ENCODE measurements around the gene CHMP4A. TPM values are rescaled to one million over a fixed set of nuclear protein-coding genes. Genes with fewer than 3 reads are reported as not detected.

The CHMP4A gene, protein sequence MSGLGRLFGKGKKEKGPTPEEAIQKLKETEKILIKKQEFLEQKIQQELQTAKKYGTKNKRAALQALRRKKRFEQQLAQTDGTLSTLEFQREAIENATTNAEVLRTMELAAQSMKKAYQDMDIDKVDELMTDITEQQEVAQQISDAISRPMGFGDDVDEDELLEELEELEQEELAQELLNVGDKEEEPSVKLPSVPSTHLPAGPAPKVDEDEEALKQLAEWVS
- 58.3 and 67.9 TPM in 2 replicates for total RNA-seq (2014; rRNA removed)
- percentile 97 among the genes with signal in this experiment for Bru-seq, nascent RNA
- percentile 96 among the genes with signal in this experiment for BruChase-seq, experiment 1, labeled RNA remaining after a 6-hour chase
- percentile 95 among the genes with signal in this experiment for BruChase-seq, experiment 2, labeled RNA remaining after a 2-hour chase
- long read RNA-seq, transcript CHMP4A-201 (6 exons, 1,393 nt) = major isoform, 99 of 115 reads
- long read RNA-seq, partial matches to known transcripts = 4 of 115 reads
- long read RNA-seq, other reads (novel, unspliced or antisense) = 9 of 115 reads

DNA sequence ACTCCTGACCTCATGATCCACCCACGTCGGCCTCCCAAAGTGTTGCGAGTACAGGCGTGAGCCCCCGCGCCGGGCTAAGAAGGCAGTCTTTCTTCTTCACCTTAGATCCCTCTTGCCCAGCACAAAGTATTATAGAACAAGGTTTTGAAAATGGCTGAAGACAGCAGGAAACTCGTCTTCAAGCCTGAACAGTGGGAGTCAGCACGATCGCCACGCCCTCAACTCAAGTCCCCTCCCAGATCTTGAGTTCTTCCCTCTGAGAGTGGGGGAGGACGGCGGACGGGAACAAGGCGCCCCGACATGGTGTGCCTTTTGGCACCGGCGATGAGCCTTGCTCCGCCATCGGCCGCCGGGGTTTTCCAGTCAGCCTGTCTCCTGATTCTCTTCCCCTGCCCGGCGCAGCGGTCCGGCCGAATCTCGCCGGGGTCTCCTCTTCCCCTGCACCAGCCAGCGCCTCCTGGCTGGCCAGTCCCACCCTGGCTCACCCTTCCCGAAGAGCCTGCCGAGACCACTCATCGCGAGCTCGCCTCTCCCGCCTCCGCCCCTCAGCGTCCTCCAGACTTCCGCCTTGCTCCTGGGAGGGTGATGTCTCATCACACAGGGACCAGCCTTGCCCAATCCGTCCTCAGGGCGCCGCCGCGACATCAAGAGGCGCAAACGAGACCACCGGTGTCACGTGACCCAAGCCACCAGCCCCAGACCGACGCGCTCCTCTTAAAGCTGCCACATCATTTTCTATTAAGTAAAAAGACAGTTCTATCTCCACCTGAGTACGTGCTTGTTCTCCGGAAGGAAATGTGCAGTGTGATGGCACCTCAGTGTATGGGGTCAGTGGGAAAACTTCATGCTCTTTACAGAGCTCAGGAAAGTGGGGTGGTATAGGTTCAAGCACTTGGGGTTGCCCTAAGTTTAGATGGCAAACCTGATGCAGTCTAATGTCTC lies at the start of gene CHMP4A:
TSS of gene CHMP4A (minus strand) at position 565 of the 942 bp plus-strand sequence. CDS start at position 516, 49 bp downstream.
- Histone ChIP-seq H4K20me1 (ENCODE audit: low read length) (no peaks in the 10 kb centered on the region), H3K4me3 (ENCODE audit: low read length) (peak within 1 kb of the TSS; percentile 86), H3K9me3 (ENCODE audit: low read length) (no peaks in the 10 kb centered on the region), H3K27me3 (ENCODE audit: low read length) (no peaks in the 10 kb centered on the region), H3K4me1 (ENCODE audit: insufficient read depth, low read length) (peaks cover 11% of the 10 kb centered on the region), H2AFZ (ENCODE audit: low read length) (peak within 1 kb of the TSS; percentile 88), H3K79me2 (ENCODE audit: low read length) (peaks cover 13% of the 10 kb centered on the region; the same call in 1 of the 2 replicates), H3K36me3 (ENCODE audit: low read depth, low read length) (peaks cover 21% of the 10 kb centered on the region), H3K27ac (ENCODE audit: low read length) (peak within 1 kb of the TSS; percentile 93), H3F3A (ENCODE audit: low read length, unreplicated experiment) (peaks cover 5% of the 10 kb centered on the region), H3K9me2 (replicated peaks; ENCODE audit: low read length) (no peaks in the 10 kb centered on the region), H3K9ac (ENCODE audit: low read length) (peak within 1 kb of the TSS; percentile 95), H3K4me2 (ENCODE audit: low read length) (peak within 1 kb of the TSS; percentile 86)
- no peak for TF ChIP-seq EZH2 (IDR thresholded peaks at IDR 0.05; ENCODE audit: low read length, unreplicated experiment)
- no peak for TF ChIP-seq CTCF (conservative IDR thresholded peaks at IDR 0.05; ENCODE audit: low read depth, low read length)
- TF ChIP-seq EZH2phosphoT487 (IDR thresholded peaks at IDR 0.05; ENCODE audit: borderline replicate concordance, low read length) = no peak
- POLR2A ChIA-PET (ENCODE audit: unreplicated experiment) = interaction anchor here (0.6 to 1.1 kb wide), 2 partner anchors 29 to 1571 kb away, joined by 3 to 4 read pairs; partner anchors contain the start of gene TINF2
- CTCF ChIA-PET = interaction anchor here (1.0 to 1.2 kb wide), 2 partner anchors 28 to 83 kb away, joined by 3 read pairs; no protein-coding TSS in a partner anchor
- intact Hi-C loops (cut with micrococcal nuclease) = loop anchor here (2.0 kb wide), 1 partner anchor 16 kb away; no protein-coding TSS in a partner anchor
- ATAC-seq (peak; percentile 76), DNase-seq (peak; percentile 97)
- no TSS peak for BruUV-seq (replicated peaks)

DNA sequence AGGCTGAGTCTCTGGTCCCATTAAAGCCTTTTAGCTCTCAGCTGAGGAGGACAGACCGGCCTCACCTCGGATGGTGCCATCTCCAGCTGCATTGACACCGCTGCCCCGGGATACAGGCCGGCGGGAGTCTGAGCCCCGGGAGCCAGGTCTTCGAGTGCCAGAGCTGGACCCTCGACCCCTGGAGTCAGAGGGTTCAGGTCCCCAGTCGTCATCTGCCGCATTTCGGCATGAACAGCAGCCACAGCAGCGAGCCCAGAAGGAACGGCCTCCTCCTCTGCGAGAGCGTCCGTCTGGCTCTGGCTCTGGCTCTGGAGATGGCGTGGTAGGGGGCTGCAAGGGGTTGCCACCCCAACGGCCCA lies 48.7 kb upstream of the CHMP4A start:
- Histone ChIP-seq H3K9me2 (replicated peaks; ENCODE audit: low read length) (no peaks in the 10 kb centered on the region), H3K27ac (ENCODE audit: low read length) (no peak overlapping the region), H3K27me3 (ENCODE audit: low read length) (no peaks in the 10 kb centered on the region), H3K9me3 (ENCODE audit: low read length) (no peaks in the 10 kb centered on the region), H3K79me2 (ENCODE audit: low read length) (no peaks in the 10 kb centered on the region), H3F3A (ENCODE audit: low read length, unreplicated experiment) (no peaks in the 10 kb centered on the region), H4K20me1 (ENCODE audit: low read length) (no peaks in the 10 kb centered on the region), H2AFZ (ENCODE audit: low read length) (no peak overlapping the region), H3K9ac (ENCODE audit: low read length) (no peak overlapping the region), H3K36me3 (ENCODE audit: low read depth, low read length) (no peaks in the 10 kb centered on the region), H3K4me1 (ENCODE audit: insufficient read depth, low read length) (peaks cover 8% of the 10 kb centered on the region; the same call in 1 of the 2 replicates), H3K4me2 (ENCODE audit: low read length) (no peak overlapping the region), H3K4me3 (ENCODE audit: low read length) (no peak overlapping the region)
- no TSS peak for BruUV-seq (replicated peaks)
- TF ChIP-seq CTCF (conservative IDR thresholded peaks at IDR 0.05; ENCODE audit: low read depth, low read length) (no peak), EZH2phosphoT487 (IDR thresholded peaks at IDR 0.05; ENCODE audit: borderline replicate concordance, low read length) (no peak), EZH2 (IDR thresholded peaks at IDR 0.05; ENCODE audit: low read length, unreplicated experiment) (no peak)
- ATAC-seq (no peak), DNase-seq (no peak)
- CTCF ChIA-PET = no interaction called here
- POLR2A ChIA-PET (ENCODE audit: unreplicated experiment) = no interaction called here
- intact Hi-C loops (cut with micrococcal nuclease) = no loop called here
